Progenitor cell of endocrine pancreas (in vitro differentiated cells): Measurements from ENCODE around the gene ABCD3. TPM values are rescaled to one million over a fixed set of nuclear protein-coding genes. Genes with fewer than 3 reads are reported as not detected.

Source experiments
- DNase-seq: peaks from one replicate; pipeline ENCODE4 v3.0.0; 2021; ENCODE audit warnings: low spot score; ENCODE audit not compliant: unreplicated experiment
- H3K27ac Mint-ChIP-seq: 2 replicates; pipeline ENCODE4 v1.8.0; 2021; ENCODE audit warnings: mild to moderate bottlenecking, moderate library complexity, mixed read lengths
- H3K27me3 Mint-ChIP-seq: 2 replicates; pipeline ENCODE4 v1.8.0; 2021; ENCODE audit warnings: mixed read lengths
- H3K36me3 Mint-ChIP-seq: 2 replicates; pipeline ENCODE4 v1.8.0; 2022; ENCODE audit warnings: mixed read lengths; ENCODE audit not compliant: insufficient read depth
- H3K4me1 Mint-ChIP-seq: 2 replicates; pipeline ENCODE4 v1.8.0; 2021; ENCODE audit warnings: low read depth, mixed read lengths
- H3K4me3 Mint-ChIP-seq: 2 replicates; pipeline ENCODE4 v1.8.0; 2021; ENCODE audit warnings: low read depth, mild to moderate bottlenecking, moderate library complexity, mixed read lengths
- H3K9me3 Mint-ChIP-seq: 2 replicates; pipeline ENCODE4 v1.8.0; 2021; ENCODE audit warnings: low read depth, mixed read lengths
- total RNA-seq: library from RNA; stranded (reverse); gene quantifications from 2 replicates; pipeline ENCODE4 v1.2.1, GENCODE V29; 2021
- TF ChIP-seq, protein P1 (sequence below): fragments of 200-600 bp; sonication (generic); IDR thresholded peaks from one replicate; pipeline ENCODE4 v1.5.0; 2021; ENCODE audit warnings: antibody characterized with exemption, mild to moderate bottlenecking; ENCODE audit not compliant: unreplicated experiment

Gene ABCD3
- total RNA-seq, 1 donor from 2014 or later: 43.2 TPM

DNA sequence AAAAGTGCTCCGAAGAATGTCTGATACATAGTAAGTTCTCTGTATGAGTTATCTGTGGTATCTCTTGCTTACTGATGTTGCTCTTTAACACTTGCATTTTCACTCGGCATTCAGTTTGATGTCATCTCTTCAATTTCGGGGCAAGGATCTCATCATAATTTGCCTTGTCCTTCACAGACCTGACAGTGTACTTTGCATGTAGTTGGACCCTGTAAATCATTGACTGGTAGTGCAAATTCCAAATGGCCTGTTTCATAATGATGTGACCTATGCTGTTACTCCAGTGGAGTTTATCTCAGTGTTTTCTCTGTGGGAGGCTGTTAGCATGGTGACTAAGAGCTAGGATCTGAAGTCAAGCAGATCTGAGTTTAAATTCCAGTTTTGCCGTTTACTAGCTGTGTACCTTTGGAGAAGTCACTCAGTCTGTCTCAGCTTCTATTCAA is 34.2 kb upstream of the ABCD3 start:
- H3K4me1 Mint-ChIP-seq: peaks cover 31% of the 10 kb centered on the region
- peak overlapping the region; percentile 35 for H3K4me3 Mint-ChIP-seq
- H3K36me3 Mint-ChIP-seq: peaks cover 4% of the 10 kb centered on the region
- no peak for DNase-seq
- H3K9me3 Mint-ChIP-seq: peaks cover 11% of the 10 kb centered on the region
- H3K27me3 Mint-ChIP-seq: no peaks in the 10 kb centered on the region
- H3K27ac Mint-ChIP-seq: peak overlapping the region; percentile 92
- TF ChIP-seq, protein P1, sequence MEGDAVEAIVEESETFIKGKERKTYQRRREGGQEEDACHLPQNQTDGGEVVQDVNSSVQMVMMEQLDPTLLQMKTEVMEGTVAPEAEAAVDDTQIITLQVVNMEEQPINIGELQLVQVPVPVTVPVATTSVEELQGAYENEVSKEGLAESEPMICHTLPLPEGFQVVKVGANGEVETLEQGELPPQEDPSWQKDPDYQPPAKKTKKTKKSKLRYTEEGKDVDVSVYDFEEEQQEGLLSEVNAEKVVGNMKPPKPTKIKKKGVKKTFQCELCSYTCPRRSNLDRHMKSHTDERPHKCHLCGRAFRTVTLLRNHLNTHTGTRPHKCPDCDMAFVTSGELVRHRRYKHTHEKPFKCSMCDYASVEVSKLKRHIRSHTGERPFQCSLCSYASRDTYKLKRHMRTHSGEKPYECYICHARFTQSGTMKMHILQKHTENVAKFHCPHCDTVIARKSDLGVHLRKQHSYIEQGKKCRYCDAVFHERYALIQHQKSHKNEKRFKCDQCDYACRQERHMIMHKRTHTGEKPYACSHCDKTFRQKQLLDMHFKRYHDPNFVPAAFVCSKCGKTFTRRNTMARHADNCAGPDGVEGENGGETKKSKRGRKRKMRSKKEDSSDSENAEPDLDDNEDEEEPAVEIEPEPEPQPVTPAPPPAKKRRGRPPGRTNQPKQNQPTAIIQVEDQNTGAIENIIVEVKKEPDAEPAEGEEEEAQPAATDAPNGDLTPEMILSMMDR: no peak

DNA sequence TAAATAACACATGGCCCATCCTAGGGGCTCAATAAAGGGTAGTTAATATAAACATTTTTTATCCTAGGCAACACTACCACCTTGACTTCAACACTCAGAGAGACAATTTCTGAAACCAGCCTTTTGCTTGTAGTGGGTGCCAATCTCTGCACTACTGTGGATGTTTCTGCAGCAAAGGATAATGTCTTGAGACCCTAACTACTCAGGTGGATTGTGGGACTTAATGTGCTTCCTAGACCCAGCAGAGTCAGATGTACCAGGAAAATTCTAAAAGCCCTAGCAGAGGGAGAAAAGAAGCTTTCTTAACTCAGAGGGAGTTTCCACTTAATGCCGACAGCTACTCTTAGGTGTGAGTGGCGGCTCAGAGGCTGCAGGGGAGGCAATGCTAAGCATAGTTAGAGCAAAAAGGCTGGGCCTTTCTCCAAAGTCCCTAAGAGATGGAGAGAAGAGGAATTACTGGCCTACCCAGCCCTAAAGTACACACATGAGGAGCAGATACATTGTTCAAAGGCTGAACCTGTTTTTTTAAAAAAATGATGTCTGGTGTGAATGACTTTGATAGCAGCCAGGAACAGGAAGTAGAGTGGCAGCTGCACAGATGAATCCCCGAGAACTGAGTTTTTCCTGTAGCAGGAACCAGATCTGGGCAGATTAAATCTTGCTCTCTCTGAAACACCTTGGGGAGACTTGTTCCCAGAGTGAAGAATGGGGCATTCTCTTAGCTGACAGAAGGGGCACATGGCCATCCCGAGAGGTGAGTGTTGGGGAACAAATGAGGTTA is 33.5 kb upstream of the ABCD3 start:
- TF ChIP-seq, protein P1: no peak
- Mint-ChIP-seq H3K27ac (peak overlapping the region; percentile 92), H3K9me3 (peaks cover 7% of the 10 kb centered on the region), H3K27me3 (no peaks in the 10 kb centered on the region), H3K4me1 (peaks cover 26% of the 10 kb centered on the region), H3K4me3 (no peak overlapping the region), H3K36me3 (peaks cover 4% of the 10 kb centered on the region)
- DNase-seq: no peak

DNA sequence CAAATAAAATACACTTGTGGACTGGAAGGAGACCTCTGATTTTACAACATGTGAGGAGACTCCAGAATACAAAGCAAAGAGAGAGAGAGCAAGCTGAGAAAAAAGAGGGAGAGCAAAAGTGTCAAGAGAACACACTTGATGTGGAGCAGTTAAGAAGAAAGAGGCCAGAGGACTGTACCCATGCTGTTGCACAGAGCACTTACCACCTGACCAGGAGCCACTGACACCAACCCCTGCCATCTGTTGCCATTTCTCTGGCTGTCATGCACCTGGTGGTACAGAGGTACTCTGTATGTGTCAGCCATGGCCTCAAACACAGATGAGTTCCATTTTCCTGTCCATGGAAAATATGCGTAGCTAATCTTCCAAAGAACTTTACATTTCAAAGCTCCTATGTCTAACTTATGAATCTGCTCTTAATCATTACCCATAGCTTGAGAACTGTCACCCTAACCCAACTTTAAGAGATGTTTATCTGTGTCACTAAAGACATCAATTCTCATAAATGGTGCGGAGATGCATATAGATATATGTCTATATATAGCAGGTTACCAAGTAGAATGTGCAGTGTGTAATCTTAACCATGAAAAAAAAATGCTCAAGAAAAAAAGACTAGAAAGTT is 32.8 kb upstream of the ABCD3 start:
- Mint-ChIP-seq H3K27ac (peak overlapping the region; percentile 92), H3K4me1 (peaks cover 26% of the 10 kb centered on the region), H3K27me3 (no peaks in the 10 kb centered on the region), H3K9me3 (peaks cover 10% of the 10 kb centered on the region), H3K4me3 (no peak overlapping the region), H3K36me3 (peaks cover 6% of the 10 kb centered on the region)
- TF ChIP-seq, protein P1: no peak
- DNase-seq: no peak

DNA sequence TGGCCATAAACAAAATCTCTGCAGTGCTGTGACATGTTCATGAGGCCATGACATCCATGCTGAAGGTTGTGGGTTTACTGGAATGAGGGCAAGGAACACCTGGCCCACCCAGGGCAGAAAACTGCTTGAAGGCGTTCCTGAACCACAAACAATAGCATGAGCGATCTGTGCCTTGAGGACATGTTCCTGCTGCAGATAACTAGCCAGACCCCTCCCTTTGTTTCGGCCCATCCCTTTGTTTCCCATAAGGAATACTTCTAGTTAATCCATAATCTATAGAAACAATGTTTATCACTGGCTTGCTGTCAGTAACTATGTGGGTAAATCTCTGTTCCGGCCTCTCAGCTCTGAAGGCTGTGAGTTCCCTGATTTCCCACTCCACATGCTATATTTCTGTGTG is 28.9 kb upstream of the ABCD3 start:
- TF ChIP-seq, protein P1: no peak
- peaks cover 6% of the 10 kb centered on the region for H3K36me3 Mint-ChIP-seq
- no peaks in the 10 kb centered on the region for H3K27me3 Mint-ChIP-seq
- H3K27ac Mint-ChIP-seq: no peak overlapping the region
- DNase-seq: no peak
- peaks cover 16% of the 10 kb centered on the region for H3K9me3 Mint-ChIP-seq
- H3K4me1 Mint-ChIP-seq: peaks cover 16% of the 10 kb centered on the region
- no peak overlapping the region for H3K4me3 Mint-ChIP-seq

DNA sequence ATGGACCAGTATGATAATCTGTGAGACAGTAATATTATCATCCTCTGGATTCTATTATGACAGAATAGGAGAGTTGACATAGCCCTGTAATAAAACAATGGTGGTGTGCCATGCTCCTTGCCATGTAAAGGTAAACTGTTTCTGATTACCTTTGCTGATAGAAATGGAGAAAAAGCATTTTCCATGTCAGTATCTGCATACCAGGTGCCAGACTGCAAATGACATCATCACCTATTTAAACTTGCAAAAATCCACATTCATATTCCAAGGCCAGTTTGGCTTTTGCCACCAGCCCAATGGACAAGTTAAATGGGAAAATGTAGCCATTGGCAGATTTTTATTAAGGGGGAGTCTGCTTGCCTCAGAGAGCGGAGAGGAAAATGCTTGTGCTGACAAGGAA is 23.9 kb upstream of the ABCD3 start:
- Mint-ChIP-seq H3K36me3 (peaks cover 3% of the 10 kb centered on the region), H3K9me3 (peaks cover 10% of the 10 kb centered on the region), H3K4me1 (peaks cover 1% of the 10 kb centered on the region), H3K27ac (no peak overlapping the region), H3K4me3 (no peak overlapping the region), H3K27me3 (no peaks in the 10 kb centered on the region)
- TF ChIP-seq, protein P1: no peak
- no peak for DNase-seq
